Thyroid gland (tissue), 4 donors: ENCODE measurements around the gene ASCC1. TPM values are rescaled to one million over a fixed set of nuclear protein-coding genes. Genes with fewer than 3 reads are reported as not detected.

Experiments
- DNase-seq, 2 donors: peaks; one replicate each; pipeline ENCODE4 v3.0.0-alpha.2; 2019
- H3K27ac ChIP-seq, 3 donors: fragments of 200-600 bp; sonication (generic); 1 replicate in 2 of 3; 2 replicates in 1 of 3; pipeline ENCODE4 v1.5.1; 2016 to 2019; ENCODE audit warnings: mild to moderate bottlenecking in 1 of 3, moderate library complexity in 1 of 3
- H3K27me3 ChIP-seq: fragments of 200-600 bp; sonication (generic); one replicate; pipeline ENCODE4 v1.5.1; 2019
- H3K36me3 ChIP-seq, 2 donors: fragments of 200-600 bp; sonication (generic); one replicate each; pipeline ENCODE4 v1.5.1; 2016 to 2019
- H3K4me1 ChIP-seq, 2 donors: fragments of 200-600 bp; sonication (generic); one replicate each; pipeline ENCODE4 v1.5.1; 2017 to 2019
- H3K4me3 ChIP-seq, 3 donors: fragments of 200-600 bp; sonication (generic); replicated peaks in 1 of 3; 1 replicate in 2 of 3; 2 replicates in 1 of 3; pipeline ENCODE4 v1.5.1; 2016; ENCODE audit warnings: mild to moderate bottlenecking in 1 of 3
- H3K9me3 ChIP-seq: fragments of 200-600 bp; sonication (generic); one replicate; pipeline ENCODE4 v1.5.1; 2017
- POLR2A ChIP-seq, 2 donors: fragments of 450-650 bp; IDR thresholded peaks; one replicate each; pipeline ENCODE4 v1.6.1; 2017; ENCODE audit warnings: antibody characterized with exemption in 2 of 2, mild to moderate bottlenecking in 2 of 2, moderate library complexity in 1 of 2
- WGBS, 2 donors: methylation state at CpG; one replicate each; pipeline ENCODE4 v1.1.5; 2017; 5-methylcytosine and 5-hydroxymethylcytosine counted together
- intact Hi-C: fragments of 100-400 bp; cut with DNase I; formaldehyde crosslinking; loops from one replicate; pipeline ENCODE4 v1.15.1; 2023
- total RNA-seq, 4 donors: library from RNA; depleted of rRNA; stranded (reverse); fragments of >200 nt; gene quantifications; one replicate each; pipeline ENCODE4 v1.2.3, GENCODE V29; 2016
- TF ChIP-seq, protein P1 (sequence below), 6 experiments: fragments of 200-600 bp in 3 of 6; fragments of 450-650 bp in 3 of 6; sonication (generic) in 3 of 6; IDR thresholded peaks; one replicate each; pipeline ENCODE4 v1.5.1; 2016 to 2019; ENCODE audit warnings: antibody characterized with exemption in 6 of 6, mild to moderate bottlenecking in 2 of 6, inconsistent platforms in 1 of 6, moderate library complexity in 1 of 6

Gene ASCC1
- total RNA-seq, 4 donors from 2014 or later: 26.7 to 30.3 (median 28.1) TPM

DNA sequence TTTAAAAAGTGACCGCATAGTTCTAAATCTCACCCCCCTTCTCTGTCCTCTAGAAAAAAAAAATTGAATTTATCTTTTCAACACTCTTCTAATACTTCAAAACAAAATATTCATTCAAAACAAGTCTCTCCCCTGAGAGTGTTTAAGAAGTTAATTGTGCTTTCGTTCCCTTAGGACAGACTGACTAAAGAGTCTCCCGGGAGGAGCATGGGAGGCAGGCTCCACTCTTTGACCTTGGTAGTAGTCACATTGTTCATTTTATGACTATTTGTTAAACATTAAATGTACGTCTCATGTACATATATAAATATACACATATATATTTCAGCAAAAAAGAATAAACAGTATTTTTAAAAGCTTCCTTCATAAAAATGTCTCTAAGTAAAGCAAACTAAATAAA is 92.5 kb downstream of the ASCC1 start:
- no peak for DNase-seq
- Histone ChIP-seq H3K4me3 (no peak overlapping the region), H3K9me3 (no peaks in the 10 kb centered on the region), H3K4me1 (peaks cover 12 to 13% of the 10 kb centered on the region in 2 donors), H3K27ac (no peak overlapping the region), H3K27me3 (no peaks in the 10 kb centered on the region), H3K36me3 (no peaks in the 10 kb centered on the region)
- WGBS, 2 donors: 92% methylated on average over 4 of the region's 4 CpGs
- TF ChIP-seq POLR2A (IDR thresholded peaks at IDR 0.05): no peak
- TF ChIP-seq, protein P1, sequence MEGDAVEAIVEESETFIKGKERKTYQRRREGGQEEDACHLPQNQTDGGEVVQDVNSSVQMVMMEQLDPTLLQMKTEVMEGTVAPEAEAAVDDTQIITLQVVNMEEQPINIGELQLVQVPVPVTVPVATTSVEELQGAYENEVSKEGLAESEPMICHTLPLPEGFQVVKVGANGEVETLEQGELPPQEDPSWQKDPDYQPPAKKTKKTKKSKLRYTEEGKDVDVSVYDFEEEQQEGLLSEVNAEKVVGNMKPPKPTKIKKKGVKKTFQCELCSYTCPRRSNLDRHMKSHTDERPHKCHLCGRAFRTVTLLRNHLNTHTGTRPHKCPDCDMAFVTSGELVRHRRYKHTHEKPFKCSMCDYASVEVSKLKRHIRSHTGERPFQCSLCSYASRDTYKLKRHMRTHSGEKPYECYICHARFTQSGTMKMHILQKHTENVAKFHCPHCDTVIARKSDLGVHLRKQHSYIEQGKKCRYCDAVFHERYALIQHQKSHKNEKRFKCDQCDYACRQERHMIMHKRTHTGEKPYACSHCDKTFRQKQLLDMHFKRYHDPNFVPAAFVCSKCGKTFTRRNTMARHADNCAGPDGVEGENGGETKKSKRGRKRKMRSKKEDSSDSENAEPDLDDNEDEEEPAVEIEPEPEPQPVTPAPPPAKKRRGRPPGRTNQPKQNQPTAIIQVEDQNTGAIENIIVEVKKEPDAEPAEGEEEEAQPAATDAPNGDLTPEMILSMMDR (IDR thresholded peaks at IDR 0.05): no peak
- intact Hi-C loops: no loop called here

DNA sequence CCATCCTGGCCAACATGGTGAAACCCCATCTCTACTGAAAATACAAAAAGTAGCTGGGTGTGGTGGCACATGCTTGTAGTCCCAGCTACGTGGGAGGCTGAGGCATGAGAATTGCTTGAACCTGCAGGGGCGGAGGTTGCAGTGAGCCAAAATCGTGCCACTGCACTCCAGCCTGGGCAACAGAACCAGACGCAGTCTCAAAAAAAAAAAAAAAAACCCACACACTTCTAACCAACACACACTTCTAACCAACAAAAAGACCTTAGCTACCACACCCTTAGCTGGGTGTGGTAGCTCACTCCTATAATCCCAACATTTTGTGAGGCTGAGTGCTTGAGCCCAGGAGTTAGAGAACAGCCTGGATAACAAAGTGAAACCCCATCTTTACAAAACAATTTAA is 93.9 kb downstream of the ASCC1 start:
- WGBS, 2 donors: 97% methylated on average over 4 of the region's 4 CpGs
- no peak for DNase-seq
- Histone ChIP-seq H3K36me3 (no peaks in the 10 kb centered on the region), H3K27me3 (no peaks in the 10 kb centered on the region), H3K4me3 (no peak overlapping the region), H3K4me1 (peaks cover 11% of the 10 kb centered on the region in 2 donors), H3K9me3 (no peaks in the 10 kb centered on the region), H3K27ac (no peak overlapping the region)
- TF ChIP-seq, protein P1 (IDR thresholded peaks at IDR 0.05): no peak
- TF ChIP-seq POLR2A (IDR thresholded peaks at IDR 0.05): no peak
- intact Hi-C loops: no loop called here

DNA sequence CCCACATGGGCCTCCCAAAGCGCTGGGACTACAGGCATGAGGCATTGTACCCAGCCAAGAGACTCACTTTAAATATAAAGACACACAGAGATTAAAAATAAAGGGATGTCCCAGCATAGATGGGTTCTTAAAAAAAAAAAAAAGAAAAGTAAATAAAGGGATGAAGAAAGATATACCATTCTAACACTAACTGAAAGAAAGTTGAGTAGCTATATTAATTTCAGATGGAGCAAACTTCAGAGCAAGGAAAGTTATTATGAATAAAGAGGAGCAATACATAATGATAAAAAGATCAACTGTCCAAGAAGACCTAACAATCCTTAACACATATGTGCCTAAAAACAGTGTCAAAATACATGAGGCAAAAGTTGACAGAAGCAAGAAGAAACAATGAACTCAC is 94.7 kb downstream of the ASCC1 start:
- WGBS, 2 donors: 96 to 100% methylated on average over 1 of the region's 1 CpG
- Histone ChIP-seq H3K9me3 (no peaks in the 10 kb centered on the region), H3K27me3 (no peaks in the 10 kb centered on the region), H3K27ac (no peak overlapping the region), H3K4me1 (peaks cover 3% of the 10 kb centered on the region in 2 donors), H3K4me3 (no peak overlapping the region), H3K36me3 (no peaks in the 10 kb centered on the region)
- TF ChIP-seq POLR2A (IDR thresholded peaks at IDR 0.05): no peak
- TF ChIP-seq, protein P1 (IDR thresholded peaks at IDR 0.05): no peak
- intact Hi-C loops: no loop called here
- no peak for DNase-seq

DNA sequence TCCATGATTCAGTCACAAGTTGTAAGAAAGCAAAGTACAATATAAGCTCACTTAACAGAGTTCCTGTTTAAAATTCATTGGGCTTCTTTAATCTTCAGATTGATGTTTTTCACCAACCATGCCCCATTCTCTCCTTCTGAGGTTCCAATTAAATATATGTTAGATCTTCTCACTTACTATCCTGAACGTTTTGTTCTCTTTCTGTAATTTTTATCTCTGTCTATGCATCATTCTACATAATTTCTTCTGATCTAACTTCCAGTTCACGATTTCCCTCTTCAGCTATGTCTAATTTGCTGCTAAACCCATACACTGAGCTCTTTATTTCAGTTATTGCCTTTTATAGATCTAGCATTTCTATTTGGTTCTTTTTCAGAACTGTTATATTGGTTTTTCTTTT is 99.7 kb downstream of the ASCC1 start:
- H3K9me3 ChIP-seq: no peaks in the 10 kb centered on the region
- TF ChIP-seq, protein P1 (IDR thresholded peaks at IDR 0.05): no peak
- TF ChIP-seq POLR2A (IDR thresholded peaks at IDR 0.05): no peak
- no peaks in the 10 kb centered on the region for H3K27me3 ChIP-seq
- no peaks in the 10 kb centered on the region for H3K36me3 ChIP-seq
- peaks cover 9 to 16% of the 10 kb centered on the region in 2 donors for H3K4me1 ChIP-seq
- no peak for DNase-seq
- H3K27ac ChIP-seq: peak overlapping the region in 2 of 3 donors; percentile 46 to 52
- WGBS, 2 donors: 95 to 99% methylated on average over 2 of the region's 2 CpGs
- intact Hi-C loops: no loop called here
- H3K4me3 ChIP-seq: no peak overlapping the region

DNA sequence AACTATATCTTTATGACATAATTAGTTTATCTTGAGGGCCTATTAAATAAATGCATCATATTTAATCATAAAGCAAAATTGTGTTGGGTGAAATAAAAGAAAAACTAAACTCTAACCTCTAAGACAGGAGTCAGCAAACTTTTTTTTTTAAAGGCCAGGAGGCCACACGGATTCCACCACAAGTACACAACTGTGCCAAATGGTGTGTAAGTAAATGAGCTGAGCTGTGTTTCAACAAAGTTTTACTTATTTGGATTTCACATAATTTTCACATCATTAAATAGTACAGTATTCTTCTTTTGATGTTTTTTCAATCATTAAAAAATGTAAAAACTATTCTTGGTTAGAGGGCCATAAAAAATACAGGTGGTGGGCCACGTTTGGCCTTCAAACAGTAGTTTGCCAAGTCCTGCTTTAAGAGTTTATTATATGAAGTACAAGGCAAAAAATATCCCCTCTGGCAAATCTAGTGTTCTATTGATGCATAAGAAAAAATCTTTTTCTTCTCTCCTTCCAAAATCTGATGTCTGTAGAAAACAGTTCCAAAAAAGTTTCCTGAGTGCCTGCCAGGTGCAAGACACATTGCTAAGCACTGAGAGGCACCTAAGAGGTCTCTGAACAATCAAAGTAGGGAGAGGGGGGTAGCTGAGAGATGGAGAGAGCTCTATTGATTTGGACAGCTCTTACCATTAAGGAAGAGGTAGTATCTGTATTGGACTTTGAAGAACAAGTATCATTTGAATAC is 101.2 kb downstream of the ASCC1 start:
- Histone ChIP-seq H3K9me3 (no peaks in the 10 kb centered on the region), H3K36me3 (no peaks in the 10 kb centered on the region), H3K4me3 (no peak overlapping the region), H3K27ac (peak overlapping the region; percentile 35 to 47 (median 46)), H3K4me1 (peaks cover 13 to 17% of the 10 kb centered on the region in 2 donors), H3K27me3 (no peaks in the 10 kb centered on the region)
- DNase-seq: peak; percentile 15 to 23
- intact Hi-C loops: no loop called here
- TF ChIP-seq, protein P1 (IDR thresholded peaks at IDR 0.05): no peak
- no peak for TF ChIP-seq POLR2A (IDR thresholded peaks at IDR 0.05)
- 56% methylated on average over 2 of the region's 2 CpGs for WGBS, 2 donors
